SK-N-SH (cell line): Measurements from ENCODE around the gene PDE11A. TPM values are rescaled to one million over a fixed set of nuclear protein-coding genes. Genes with fewer than 3 reads are reported as not detected.

Experiments
- CTCF ChIA-PET: fragments of 300-600, 350-600 bp; formaldehyde crosslinking; extraction: SDS; loops from one replicate; lab custom pipeline; 2021; lab: Yijun Ruan, JAX
- POLR2A ChIA-PET: fragments of 350-600 bp; sonication (Branson Sonifier 250); formaldehyde crosslinking; extraction: SDS; loops from one replicate; lab custom pipeline; 2020; ENCODE audit warnings: antibody characterized with exemption, inconsistent platforms; lab: Yijun Ruan, JAX
- DNase-seq: peaks from one replicate; pipeline ENCODE4 v3.0.0; 2012
- H2AFZ ChIP-seq: fragments of 200-600 bp; sonication (generic); 2 replicates; pipeline ENCODE4 v1.8.1; 2016; ENCODE audit warnings: antibody characterized with exemption, mild to moderate bottlenecking, low read depth
- H3F3A ChIP-seq: fragments of 200-600 bp; sonication (generic); replicated peaks from 2 replicates; pipeline ENCODE3; 2016; ENCODE audit warnings: antibody characterized with exemption, mild to moderate bottlenecking; ENCODE audit not compliant: insufficient read depth
- H3K27ac ChIP-seq, 2 experiments: fragments of 200-500 bp in 1 of 2; fragments of 200-600 bp in 1 of 2; sonication (Bioruptor generic) in 1 of 2; sonication (generic), shearing (Covaris generic) in 1 of 2; 2 replicates each; pipeline versions ENCODE4 v1.5.1 to v1.6.1; 2014 to 2016; ENCODE audit warnings: low read depth in 2 of 2, inconsistent platforms in 1 of 2, low read length in 1 of 2, mild to moderate bottlenecking in 1 of 2, mixed read lengths in 1 of 2
- H3K27me3 ChIP-seq: fragments of 200-600 bp; sonication (generic), shearing (Covaris generic); 2 replicates; pipeline ENCODE4 v1.6.1; 2016; ENCODE audit warnings: mixed run types; ENCODE audit not compliant: insufficient read depth
- H3K36me3 ChIP-seq, 2 experiments: fragments of 200-500 bp in 1 of 2; fragments of 200-600 bp in 1 of 2; sonication (Bioruptor generic) in 1 of 2; sonication (generic) in 1 of 2; replicated peaks in 1 of 2; 2 replicates each; pipeline versions ENCODE3 to v1.5.1; 2014 to 2016; ENCODE audit warnings: low read length in 1 of 2, mild to moderate bottlenecking in 1 of 2; ENCODE audit not compliant: insufficient read depth in 2 of 2, control insufficient read depth in 1 of 2
- H3K4me1 ChIP-seq, 2 experiments: fragments of 200-500 bp in 1 of 2; fragments of 200-600 bp in 1 of 2; sonication (Bioruptor generic) in 1 of 2; sonication (generic), shearing (Covaris generic) in 1 of 2; 2 replicates each; pipeline versions ENCODE4 v1.5.1 to v1.6.1; 2014 to 2016; ENCODE audit warnings: low read depth in 1 of 2, low read length in 1 of 2, mixed run types in 1 of 2; ENCODE audit not compliant: insufficient read depth in 2 of 2, control insufficient read depth in 1 of 2
- H3K4me2 ChIP-seq: fragments of 200-600 bp; sonication (generic), shearing (Covaris generic); 2 replicates; pipeline ENCODE4 v1.6.1; 2017; ENCODE audit warnings: mixed run types
- H3K4me3 ChIP-seq, 2 experiments: fragments of 200-500 bp in 1 of 2; fragments of 200-600 bp in 1 of 2; sonication (Bioruptor generic) in 1 of 2; sonication (generic), shearing (Covaris generic) in 1 of 2; 2 replicates each; pipeline versions ENCODE4 v1.5.1 to v1.8.1; 2014 to 2016; ENCODE audit warnings: low read depth in 2 of 2, inconsistent platforms in 1 of 2, low read length in 1 of 2, mild to moderate bottlenecking in 1 of 2, mixed read lengths in 1 of 2, moderate library complexity in 1 of 2
- H3K79me2 ChIP-seq: fragments of 200-600 bp; sonication (generic); 2 replicates; pipeline ENCODE4 v1.8.1; 2017; ENCODE audit warnings: mild to moderate bottlenecking; ENCODE audit not compliant: insufficient read depth
- H3K9ac ChIP-seq: fragments of 200-600 bp; sonication (generic); 2 replicates; pipeline ENCODE4 v1.6.1; 2017; ENCODE audit warnings: mixed run types
- H3K9me2 ChIP-seq: fragments of 200-600 bp; sonication (generic); 2 replicates; pipeline ENCODE4 v1.6.1; 2017; ENCODE audit warnings: mixed run types
- H3K9me3 ChIP-seq: fragments of 200-600 bp; sonication (generic); 2 replicates; pipeline ENCODE4 v1.6.1; 2017; ENCODE audit warnings: mixed run types, mild to moderate bottlenecking, moderate library complexity
- H4K20me1 ChIP-seq: fragments of 200-600 bp; sonication (generic); 2 replicates; pipeline ENCODE4 v1.6.1; 2017; ENCODE audit warnings: mild to moderate bottlenecking, mixed run types; ENCODE audit not compliant: insufficient read depth
- EZH2phosphoT487 ChIP-seq: fragments of 200-600 bp; sonication (generic); IDR thresholded peaks from 2 replicates; pipeline ENCODE4 v1.6.1; 2017; ENCODE audit warnings: low read depth, mixed run types, mild to moderate bottlenecking, antibody characterized with exemption, moderate library complexity, borderline replicate concordance
- FOXJ3 ChIP-seq: sonication (generic); formaldehyde crosslinking; IDR thresholded peaks from 2 replicates; pipeline ENCODE4 v1.5.1; 2020; ENCODE audit warnings: mild to moderate bottlenecking, missing genetic modification reagents
- MEF2A ChIP-seq: IDR thresholded peaks from 2 replicates; pipeline ENCODE4 v1.4.0; 2012; ENCODE audit warnings: low read depth, borderline replicate concordance
- NFIC ChIP-seq: IDR thresholded peaks from 2 replicates; pipeline ENCODE4 v1.4.0; 2012; ENCODE audit warnings: borderline replicate concordance
- POLR2AphosphoS5 ChIP-seq: IDR thresholded peaks from 2 replicates; pipeline ENCODE4 v1.6.1; 2012; ENCODE audit warnings: low read depth, low read length
- SIN3A ChIP-seq: IDR thresholded peaks from 2 replicates; pipeline ENCODE4 v1.6.1; 2012; ENCODE audit warnings: low read depth, mild to moderate bottlenecking, low read length, moderate library complexity, borderline replicate concordance
- SMC3 ChIP-seq: IDR thresholded peaks from 2 replicates; pipeline ENCODE4 v1.6.1; 2012; ENCODE audit warnings: low read depth, low read length, improper control_type of control experiment
- USF2 ChIP-seq: fragments of 150-350 bp; IDR thresholded peaks from 2 replicates; pipeline ENCODE4 v1.6.1; 2017; ENCODE audit warnings: antibody characterized with exemption, low read length, low read depth, borderline replicate concordance
- WGBS: methylation state at CpG from one replicate; pipeline ENCODE4 v1.1.6; 2017; ENCODE audit warnings: low lambda C conversion rate; 5-methylcytosine and 5-hydroxymethylcytosine counted together
- polyA plus RNA-seq, 3 experiments: library from polyadenylated mRNA; depleted of rRNA; stranded (reverse); fragments of >200 nt; gene quantifications; 2 replicates each; pipeline ENCODE4 v1.2.3, GENCODE V29; 2012

The PDE11A gene
- polyA plus RNA-seq, 1 of the 3 experiments (the other 2 are of a cell fraction), result 0.10 TPM

GRCh38 chr2:177589186-177589585 lies 483.4 kb downstream of the PDE11A start (continued):
- TF ChIP-seq SIN3A, result no peak
- TF ChIP-seq FOXJ3, result no peak

GRCh38 chr2:177588671-177589070 lies 483.9 kb downstream of the PDE11A start:
- POLR2A ChIA-PET, result no interaction called here
- no peaks in the 10 kb centered on the region for H4K20me1 ChIP-seq
- H3K27me3 ChIP-seq, result no peaks in the 10 kb centered on the region
- peaks cover 0 to 10% of the 10 kb centered on the region in 2 experiments; a peak in 1 of 4 replicates for H3K4me1 ChIP-seq
- H3K9me2 ChIP-seq, result no peaks in the 10 kb centered on the region
- CTCF ChIA-PET, result interaction anchor here (0.7 to 1.4 kb wide), 3 partner anchors 9 to 18 kb away, joined by 3 to 4 read pairs (median 3); no protein-coding TSS in a partner anchor
- H3K36me3 ChIP-seq, result no peaks in the 10 kb centered on the region
- no peak overlapping the region for H3K9ac ChIP-seq
- 42% methylated on average over 3 of the region's 3 CpGs for WGBS
- no peaks in the 10 kb centered on the region for H3K9me3 ChIP-seq
- H3F3A ChIP-seq, result no peaks in the 10 kb centered on the region
- no peak overlapping the region for H3K27ac ChIP-seq
- TF ChIP-seq EZH2phosphoT487, result no peak
- TF ChIP-seq SMC3, result no peak
- TF ChIP-seq MEF2A, result no peak
- no peak for TF ChIP-seq POLR2AphosphoS5
- H2AFZ ChIP-seq, result no peak overlapping the region
- H3K4me3 ChIP-seq, result no peak overlapping the region
- DNase-seq, result no peak
- H3K79me2 ChIP-seq, result no peaks in the 10 kb centered on the region
- H3K4me2 ChIP-seq, result no peak overlapping the region

GRCh38 chr2:177587371-177587770 lies 485.2 kb downstream of the PDE11A start:
- CTCF ChIA-PET, result interaction anchor here (0.6 to 0.8 kb wide), 2 partner anchors 11 to 82 kb away, joined by 3 read pairs; no protein-coding TSS in a partner anchor

More at GRCh38 chr2:177587371-177587770, 485.2 kb downstream of the PDE11A start:
- Histone ChIP-seq H3K79me2 (no peaks in the 10 kb centered on the region), H3K9ac (no peak overlapping the region), H3K27me3 (no peaks in the 10 kb centered on the region), H4K20me1 (no peaks in the 10 kb centered on the region), H3K9me3 (no peaks in the 10 kb centered on the region), H3K4me1 (peaks cover 0 to 10% of the 10 kb centered on the region in 2 experiments; a peak in 1 of 4 replicates), H3K36me3 (no peaks in the 10 kb centered on the region), H3F3A (no peaks in the 10 kb centered on the region), H2AFZ (no peak overlapping the region), H3K4me2 (no peak overlapping the region), H3K9me2 (no peaks in the 10 kb centered on the region), H3K27ac (no peak overlapping the region), H3K4me3 (no peak overlapping the region)
- WGBS, result 63% methylated on average over 1 of the region's 1 CpG
- TF ChIP-seq USF2 (no peak), FOXJ3 (no peak), SIN3A (no peak), NFIC (no peak)
- POLR2A ChIA-PET, result no interaction called here
- DNase-seq, result no peak
